ENCODE data around the gene RHOBTB3. TPM values are rescaled to one million over a fixed set of nuclear protein-coding genes. Genes with fewer than 3 reads are reported as not detected.

The RHOBTB3 gene
- total and polyA plus RNA-seq, 11 donors, result 24.3 to 116 (median 82.1) TPM

GRCh38 chr5:95826949-95827891 lies 96.1 kb downstream of the RHOBTB3 start:
- H3K9me3 ChIP-seq, result no peaks in the 10 kb centered on the region
- H3K27ac ChIP-seq, result peak overlapping the region in 1 of 12 donors; percentile 55
- no peaks in the 10 kb centered on the region for H3K36me3 ChIP-seq
- 94 to 96% (median 95%) methylated on average over 10 of the region's 10 CpGs for WGBS, 4 donors
- no peak overlapping the region for H3K4me3 ChIP-seq
- intact Hi-C loops (cut with DNase I), result no loop called here
- peaks cover 5 to 50% (median 21%) of the 10 kb centered on the region in 12 donors for H3K4me1 ChIP-seq
- DNase-seq, result no peak
- ATAC-seq, result no peak
- TF ChIP-seq CTCF (IDR thresholded peaks at IDR 0.05) (no peak), POLR2A (IDR thresholded peaks at IDR 0.05) (no peak)
- H3K27me3 ChIP-seq, result no peaks in the 10 kb centered on the region

GRCh38 chr5:95827892-95828246 lies 96.7 kb downstream of the RHOBTB3 start:
- no peak for ATAC-seq
- H3K4me1 ChIP-seq, result peaks cover 5 to 46% (median 20%) of the 10 kb centered on the region in 12 donors
- H3K4me3 ChIP-seq, result no peak overlapping the region
- 71 to 77% (median 74%) methylated on average over 3 of the region's 3 CpGs for WGBS, 4 donors
- H3K9me3 ChIP-seq, result no peaks in the 10 kb centered on the region
- no peaks in the 10 kb centered on the region for H3K27me3 ChIP-seq
- no peak for DNase-seq
- H3K27ac ChIP-seq, result peak overlapping the region in 1 of 12 donors; percentile 55
- H3K36me3 ChIP-seq, result no peaks in the 10 kb centered on the region
- intact Hi-C loops (cut with DNase I), result no loop called here
- TF ChIP-seq POLR2A (IDR thresholded peaks at IDR 0.05), result no peak
- TF ChIP-seq CTCF (IDR thresholded peaks at IDR 0.05), result no peak

GRCh38 chr5:95830226-95830625 lies 99.1 kb downstream of the RHOBTB3 start:
- intact Hi-C loops (cut with DNase I), result no loop called here
- ATAC-seq (no peak), DNase-seq (no peak)
- no peaks in the 10 kb centered on the region for H3K9me3 ChIP-seq
- no peak overlapping the region for H3K27ac ChIP-seq
- 84 to 100% (median 98%) methylated on average over 2 of the region's 2 CpGs for WGBS, 4 donors
- TF ChIP-seq POLR2A (IDR thresholded peaks at IDR 0.05) (no peak), CTCF (IDR thresholded peaks at IDR 0.05) (no peak)
- H3K4me3 ChIP-seq, result no peak overlapping the region
- H3K27me3 ChIP-seq, result no peaks in the 10 kb centered on the region
- no peaks in the 10 kb centered on the region for H3K36me3 ChIP-seq
- H3K4me1 ChIP-seq, result peaks cover 0 to 41% (median 3%) of the 10 kb centered on the region in 12 donors

GRCh38 chr5:95832664-95833063 lies 101.5 kb downstream of the RHOBTB3 start:
- Histone ChIP-seq H3K4me3 (no peak overlapping the region), H3K27ac (no peak overlapping the region), H3K36me3 (no peaks in the 10 kb centered on the region), H3K27me3 (no peaks in the 10 kb centered on the region), H3K4me1 (peaks cover 0 to 47% (median 18%) of the 10 kb centered on the region in 12 donors), H3K9me3 (no peaks in the 10 kb centered on the region)
- intact Hi-C loops (cut with DNase I), result no loop called here
- ATAC-seq, result no peak
- TF ChIP-seq CTCF (IDR thresholded peaks at IDR 0.05) (no peak), POLR2A (IDR thresholded peaks at IDR 0.05) (no peak)
- no peak for DNase-seq
